ENCODE data around the gene NCKAP5. TPM values are rescaled to one million over a fixed set of nuclear protein-coding genes. Genes with fewer than 3 reads are reported as not detected.

NCKAP5 gene
- total RNA-seq, 1 experiment from 2014 or later, result 0.07 TPM

GRCh38 chr2:133333181-133333580 is 235.1 kb downstream of the NCKAP5 start:
- DNase-seq (ENCODE audit: low spot score), result no peak

- no peak for DNase-seq (ENCODE audit: low spot score)
Measured at GRCh38 chr2:133331436-133331835, 236.8 kb downstream of the NCKAP5 start.

- peak; percentile 78 for DNase-seq (ENCODE audit: low spot score)
Measured at GRCh38 chr2:133326652-133327397, 241.4 kb downstream of the NCKAP5 start.

DNA sequence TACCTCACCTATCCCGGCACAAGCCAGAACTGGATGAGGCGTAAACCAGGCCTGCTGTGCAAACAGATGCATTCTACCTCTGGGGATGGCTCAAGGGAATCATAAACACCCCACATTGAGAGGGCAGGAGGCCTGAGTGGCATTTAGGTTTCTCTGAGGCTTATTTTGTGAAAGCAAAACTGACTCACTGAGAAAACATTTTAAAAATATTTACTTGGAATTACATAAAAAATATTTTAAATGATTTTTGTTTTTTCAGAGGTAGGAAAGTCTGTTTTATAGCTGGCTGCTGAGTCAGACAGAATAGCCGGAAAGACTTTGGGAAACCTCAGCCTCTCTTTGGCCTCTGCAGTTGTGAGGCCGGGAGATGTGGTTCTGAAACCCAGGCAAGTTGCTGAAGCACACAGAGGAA is 244.1 kb downstream of the NCKAP5 start:
- peak; percentile 63 for DNase-seq (ENCODE audit: low spot score)

GRCh38 chr2:133322909-133323308 is 245.4 kb downstream of the NCKAP5 start:
- no peak for DNase-seq (ENCODE audit: low spot score)

GRCh38 chr2:133317178-133317577 is 251.1 kb downstream of the NCKAP5 start:
- DNase-seq (ENCODE audit: low spot score), result no peak

DNA sequence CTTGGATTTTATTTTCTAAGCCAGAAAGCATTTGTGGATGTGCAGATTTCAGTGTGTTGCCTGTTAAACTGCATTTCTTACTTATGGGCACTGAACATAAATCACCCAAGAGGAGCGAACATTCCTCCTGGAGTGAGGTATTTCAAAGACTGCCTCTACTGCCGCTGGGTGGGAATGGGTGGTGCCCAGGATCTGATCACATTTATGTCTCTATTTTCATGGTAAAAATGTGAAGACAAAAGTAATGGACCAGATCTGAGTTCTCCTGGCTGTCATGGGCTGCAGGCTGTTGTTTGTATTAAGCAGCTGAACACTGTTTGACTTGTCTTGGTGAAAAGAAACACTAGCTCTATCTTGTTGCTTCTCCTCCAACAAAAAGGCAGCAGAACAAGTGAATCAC is 251.7 kb downstream of the NCKAP5 start:
- no peak for DNase-seq (ENCODE audit: low spot score)

DNA sequence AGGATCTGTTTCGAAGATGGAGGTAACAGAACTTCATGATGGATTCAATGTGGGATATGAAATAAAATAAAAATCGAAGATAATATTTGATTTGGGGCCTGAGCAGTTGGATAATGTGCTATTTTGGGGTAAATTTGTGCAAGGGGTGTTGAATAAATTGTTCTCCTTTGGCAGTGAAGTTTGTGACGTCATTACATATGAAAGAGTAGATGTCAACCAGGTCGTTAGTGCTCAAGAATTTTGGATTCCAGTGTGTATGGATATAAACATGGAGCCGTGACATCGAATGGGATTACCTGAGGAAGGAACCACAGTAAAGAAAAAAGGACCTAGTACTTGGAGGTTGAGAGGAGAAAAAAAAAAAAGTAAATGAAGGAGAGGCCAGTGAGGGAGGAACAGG is 253.0 kb downstream of the NCKAP5 start:
- no peak for DNase-seq (ENCODE audit: low spot score)

DNA sequence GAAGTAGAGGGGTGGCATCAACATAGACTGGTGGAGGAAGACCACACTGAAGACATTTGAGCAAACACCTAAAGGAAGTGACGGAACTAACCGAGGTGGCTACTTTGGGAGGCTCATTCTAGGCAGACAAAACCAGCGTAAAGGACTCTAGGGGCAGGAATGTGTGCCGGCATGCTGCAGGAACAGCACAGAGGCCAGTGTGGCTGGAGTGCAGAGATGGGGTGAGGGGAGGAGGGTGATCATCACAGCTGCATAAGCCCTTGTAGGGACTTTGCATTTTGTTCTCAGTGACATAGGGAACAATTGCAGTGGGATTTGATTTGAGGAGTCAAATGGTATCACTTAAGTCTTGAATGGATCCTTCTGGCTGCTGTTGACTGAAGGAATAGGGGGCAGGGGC is 253.5 kb downstream of the NCKAP5 start:
- DNase-seq (ENCODE audit: low spot score), result no peak

GRCh38 chr2:133312038-133312729 is 256.1 kb downstream of the NCKAP5 start:
- DNase-seq (ENCODE audit: low spot score), result no peak

- DNase-seq (ENCODE audit: low spot score), result no peak
Measured at GRCh38 chr2:133306236-133306635, 262.0 kb downstream of the NCKAP5 start.

GRCh38 chr2:133304344-133304743 is 263.9 kb downstream of the NCKAP5 start:
- no peak for DNase-seq (ENCODE audit: low spot score)

DNA sequence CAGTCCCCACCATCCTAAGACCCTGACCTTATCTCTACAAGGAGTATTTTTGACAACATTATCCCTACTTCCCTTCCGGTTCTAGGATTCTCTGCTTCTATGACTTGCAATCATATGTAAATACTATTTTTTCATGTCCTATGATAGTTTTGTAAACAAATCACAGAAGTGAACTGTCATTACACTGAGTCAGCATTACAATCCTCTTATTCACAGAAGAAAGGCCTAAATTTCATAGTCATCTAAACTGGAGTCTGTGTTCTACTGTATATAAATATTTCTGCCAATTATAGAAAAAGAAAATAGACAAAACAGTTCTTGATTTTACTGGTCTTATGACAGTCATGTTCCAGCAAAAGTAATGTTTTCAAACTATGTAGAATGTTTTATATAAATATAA is 265.1 kb downstream of the NCKAP5 start:
- peak; percentile 5 for DNase-seq (ENCODE audit: low spot score)

DNA sequence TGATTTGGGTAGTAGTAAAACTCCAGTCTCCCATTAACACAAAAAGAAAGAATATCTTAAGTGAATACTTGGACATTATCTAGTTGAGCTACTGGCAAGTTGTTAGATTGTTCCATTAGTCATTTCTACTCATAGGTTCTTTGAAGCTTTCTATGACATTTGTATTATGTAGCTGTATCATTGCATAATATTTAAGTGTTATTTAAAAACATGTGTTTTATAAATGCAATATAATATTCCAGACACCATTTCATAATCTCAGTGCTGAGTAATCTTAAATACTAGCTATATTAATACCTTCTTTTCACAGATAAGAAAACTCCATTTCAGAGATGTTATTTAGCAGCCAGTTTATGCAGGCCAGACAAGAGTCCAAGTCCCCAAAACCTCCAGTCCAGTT is 271.9 kb downstream of the NCKAP5 start:
- no peak for DNase-seq (ENCODE audit: low spot score)

GRCh38 chr2:133293544-133294353 is 274.5 kb downstream of the NCKAP5 start:
- no peak for DNase-seq (ENCODE audit: low spot score)

DNA sequence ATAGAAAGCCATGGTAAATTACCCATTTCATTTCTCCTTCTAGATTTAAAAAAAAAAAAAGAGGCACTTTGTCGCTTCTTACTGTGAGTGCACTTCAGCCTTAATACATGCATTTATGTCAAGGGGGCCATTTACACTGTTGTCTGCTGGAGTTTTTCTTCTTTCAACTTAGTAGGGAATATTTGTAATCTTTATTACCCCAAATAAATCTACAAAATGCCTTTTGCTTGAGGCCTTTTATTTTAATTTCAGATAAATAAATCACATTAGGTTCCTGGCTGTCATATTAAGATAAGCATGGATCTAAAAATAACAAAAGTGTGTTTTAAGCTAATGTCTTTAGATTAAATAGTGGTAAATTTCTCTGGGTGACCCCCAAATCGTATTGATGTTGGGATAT is 276.0 kb downstream of the NCKAP5 start:
- no peak for DNase-seq (ENCODE audit: low spot score)

DNA sequence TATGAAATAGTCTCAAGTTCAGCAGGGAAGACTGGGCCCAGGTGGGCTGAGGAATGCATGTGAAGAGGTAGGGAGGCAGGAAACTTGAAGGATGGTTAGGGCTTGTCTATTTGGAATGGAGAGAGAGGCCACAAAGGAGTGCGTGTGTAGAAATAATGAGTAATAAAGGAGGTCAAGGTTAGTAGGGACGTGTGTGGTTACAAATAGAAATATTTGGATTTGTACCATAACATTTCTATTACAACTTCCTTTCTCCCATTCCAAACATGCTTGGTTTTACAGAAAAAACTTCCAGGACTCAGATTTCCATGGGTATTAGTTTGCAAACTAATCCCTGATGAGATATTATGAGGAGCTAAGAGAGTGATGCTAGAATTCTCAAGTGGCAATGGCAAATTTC is 280.6 kb downstream of the NCKAP5 start:
- no peak for DNase-seq (ENCODE audit: low spot score)

DNA sequence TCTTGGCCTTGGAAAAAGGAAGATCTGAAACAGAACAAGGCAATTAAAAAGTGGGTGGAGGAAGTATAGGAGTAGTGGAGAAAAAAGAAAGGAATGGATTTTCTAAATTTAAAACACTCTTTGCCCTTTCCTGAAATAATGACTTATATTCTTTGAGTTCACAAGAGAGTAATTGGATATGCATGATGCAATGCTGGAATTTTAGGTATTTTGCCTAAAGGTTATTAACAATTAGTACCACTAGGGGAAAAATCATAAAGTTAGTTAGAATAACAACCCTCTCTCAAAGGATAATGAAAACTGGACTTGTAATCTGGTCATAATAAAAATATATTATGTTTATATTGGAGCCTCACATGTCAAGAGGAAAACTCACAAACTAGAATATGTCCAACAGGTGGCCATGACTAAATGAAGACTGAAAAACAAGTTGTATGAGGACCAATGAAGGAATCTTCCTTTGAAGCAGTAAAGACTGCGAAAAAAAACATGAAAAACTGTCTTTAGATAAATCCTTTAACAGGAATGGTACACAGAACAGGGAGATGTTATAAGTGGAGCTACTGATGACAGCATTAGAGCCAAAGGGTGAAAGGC is 281.8 kb downstream of the NCKAP5 start:
- DNase-seq (ENCODE audit: low spot score), result peak; percentile 15

DNA sequence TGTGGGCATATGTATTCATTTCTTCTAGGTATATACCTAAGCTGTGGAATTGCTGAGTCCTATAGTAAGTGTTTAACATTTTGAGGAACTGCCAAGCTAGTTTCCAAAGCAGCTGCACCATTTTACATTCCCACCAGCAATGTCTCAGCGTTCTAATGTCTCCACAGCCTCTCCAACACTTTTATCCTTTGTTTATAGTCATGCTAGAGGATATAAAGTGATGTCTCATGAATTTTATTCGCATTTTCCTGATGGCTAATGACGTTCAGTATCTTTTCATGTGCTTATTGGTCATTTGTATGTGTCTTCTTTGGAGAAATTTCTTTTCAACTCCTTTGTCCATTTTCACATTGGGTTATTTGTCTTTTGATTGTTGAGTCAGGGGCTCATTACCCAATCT is 295.2 kb downstream of the NCKAP5 start:
- DNase-seq (ENCODE audit: low spot score), result no peak

DNA sequence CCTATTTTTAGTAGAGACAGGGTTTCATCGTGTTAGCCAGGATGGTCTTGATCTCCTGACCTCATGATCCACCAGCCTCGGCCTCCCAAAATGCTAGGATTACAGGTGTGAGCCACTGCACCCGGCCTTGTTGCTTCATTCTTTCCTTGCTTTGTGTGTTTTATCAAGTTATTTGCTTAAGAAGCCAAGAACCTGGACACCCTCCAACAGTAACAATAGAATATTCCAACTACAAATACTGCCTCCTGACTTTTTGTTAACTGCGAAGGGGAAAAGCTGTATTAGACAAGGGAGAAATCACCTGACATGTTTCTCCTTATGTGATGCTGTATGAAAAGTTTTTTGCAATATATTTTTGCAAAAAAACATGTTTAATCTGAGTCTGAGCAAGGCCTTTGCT is 297.2 kb downstream of the NCKAP5 start:
- DNase-seq (ENCODE audit: low spot score), result no peak

DNA sequence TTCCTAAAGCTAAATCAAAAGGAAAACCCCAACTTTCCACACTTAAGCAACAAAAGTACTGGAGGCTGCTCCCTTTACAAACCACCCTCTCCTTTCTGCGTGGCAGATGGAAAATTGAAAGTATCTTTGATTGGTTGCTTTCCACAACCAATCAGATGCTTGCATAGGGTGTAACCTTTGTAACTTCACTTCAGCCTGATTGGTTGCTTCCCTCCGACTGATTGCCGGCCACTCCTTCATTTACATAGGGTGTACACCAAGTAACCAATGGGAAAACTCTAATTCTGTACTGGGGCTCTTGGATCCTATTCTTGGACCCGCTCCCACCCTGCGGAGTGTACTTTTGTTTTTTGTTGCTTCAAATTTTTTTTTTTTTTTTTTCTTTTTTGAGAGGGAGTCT is 297.7 kb downstream of the NCKAP5 start:
- peak; percentile 80 for DNase-seq (ENCODE audit: low spot score)

- DNase-seq (ENCODE audit: low spot score), result no peak
Measured at GRCh38 chr2:133266926-133267590, 301.2 kb downstream of the NCKAP5 start.

All from A172 (cell line).